ENCODE measurements around the gene CEP164. TPM values are rescaled to one million over a fixed set of nuclear protein-coding genes. Genes with fewer than 3 reads are reported as not detected.

CEP164 gene
- total RNA-seq, 1 experiment from 2014 or later: 22.2 TPM

DNA sequence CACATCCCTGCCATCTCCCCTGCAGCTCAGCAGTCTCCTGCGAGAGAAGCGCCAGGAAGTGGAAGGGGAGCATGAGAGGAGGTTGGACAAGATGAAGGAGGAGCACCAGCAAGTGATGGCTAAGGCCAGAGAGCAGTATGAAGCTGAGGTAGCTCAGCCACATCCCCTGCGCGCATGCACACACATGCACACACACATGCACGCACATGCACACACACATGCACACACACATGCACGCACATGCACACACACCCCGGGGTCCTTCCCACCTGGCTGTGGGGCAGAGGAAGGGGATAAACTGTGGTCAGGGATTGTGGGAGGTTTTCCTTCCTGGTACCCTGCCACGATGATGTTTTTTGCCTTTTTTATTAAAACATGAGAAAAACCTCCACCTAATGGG lies 65.3 kb downstream of the CEP164 start:
- ChIA-PET RAD21 (ENCODE audit: low non-redundant PET in 1 of 2, low total read pairs in 2 of 2, uncharacterized antibody in 2 of 2, unreplicated experiment in 2 of 2) (no interaction called here), POLR2A (no interaction called here), CTCF (no interaction called here)
- Histone ChIP-seq H3K9me2 (ENCODE audit: insufficient read depth) (no peaks in the 10 kb centered on the region), H3K9ac (ENCODE audit: low read length) (no peak overlapping the region), H3K4me3 (replicated peaks in 1 of 2; ENCODE audit: low read depth in 1 of 2, low read length in 2 of 2) (no peak overlapping the region), H4K20me1 (ENCODE audit: insufficient read depth) (no peaks in the 10 kb centered on the region), H3K4me2 (ENCODE audit: low read length) (no peak overlapping the region), H3K9me3 (ENCODE audit: control insufficient read depth in 1 of 2, insufficient read depth in 1 of 2, low read depth in 1 of 2, low read length in 2 of 2) (no peaks in the 10 kb centered on the region), H3K27me3 (ENCODE audit: insufficient read depth, low read length) (no peaks in the 10 kb centered on the region), H3K27ac (ENCODE audit: low read depth, low read length) (no peak overlapping the region), H2AFZ (ENCODE audit: low read depth, low read length, poor library complexity, severe bottlenecking) (no peak overlapping the region), H3K79me2 (ENCODE audit: insufficient read depth, low read length) (no peaks in the 10 kb centered on the region), H3K36me3 (ENCODE audit: control insufficient read depth in 1 of 2, insufficient read depth in 2 of 2, low read length in 2 of 2) (peaks cover 10 to 11% of the 10 kb centered on the region in 2 experiments), H3K4me1 (ENCODE audit: control insufficient read depth in 1 of 2, insufficient read depth in 2 of 2, low read length in 2 of 2) (peaks cover 0 to 7% of the 10 kb centered on the region in 2 experiments; a peak in 2 of 4 replicates)
- intact Hi-C loops (cut with micrococcal nuclease): no loop called here
- TF ChIP-seq ZNF274 (IDR thresholded peaks at IDR 0.05; ENCODE audit: low read depth, low read length): no peak
- no peak for TF ChIP-seq ATF3 (IDR thresholded peaks at IDR 0.05)
- TF ChIP-seq SP1 (IDR thresholded peaks at IDR 0.05; ENCODE audit: low read depth): no peak
- no peak for TF ChIP-seq EZH2 (IDR thresholded peaks at IDR 0.05)
- no peak for TF ChIP-seq TCF7L2 (IDR thresholded peaks at IDR 0.05; ENCODE audit: borderline replicate concordance, extremely low read depth, insufficient read depth, insufficient read length)
- TF ChIP-seq CEBPB (IDR thresholded peaks at IDR 0.05; ENCODE audit: low read depth): no peak
- TF ChIP-seq ZFX (IDR thresholded peaks at IDR 0.05): no peak
- no peak for TF ChIP-seq POLR2AphosphoS5 (IDR thresholded peaks at IDR 0.05; ENCODE audit: low read depth, low read length)
- TF ChIP-seq EZH2phosphoT487 (IDR thresholded peaks at IDR 0.05; ENCODE audit: borderline replicate concordance): no peak
- no peak for TF ChIP-seq ELF1 (IDR thresholded peaks at IDR 0.05; ENCODE audit: borderline replicate concordance, low read depth)
- TF ChIP-seq CTCF (IDR thresholded peaks at IDR 0.05 in 2 of 3, conservative IDR thresholded peaks at IDR 0.05 in 1 of 3; ENCODE audit: borderline replicate concordance in 1 of 3, insufficient read depth in 1 of 3, low read depth in 2 of 3, low read length in 2 of 3): no peak
- no peak for TF ChIP-seq FOSL1 (IDR thresholded peaks at IDR 0.05; ENCODE audit: low read depth)
- no TSS peak for BruUV-seq (replicated peaks)
- DNase-seq (ENCODE audit: low read depth, low spot score): no peak
- ATAC-seq: no peak
